ENCODE results near the gene USP10. TPM values are rescaled to one million over a fixed set of nuclear protein-coding genes. Genes with fewer than 3 reads are reported as not detected.

USP10 gene, protein sequence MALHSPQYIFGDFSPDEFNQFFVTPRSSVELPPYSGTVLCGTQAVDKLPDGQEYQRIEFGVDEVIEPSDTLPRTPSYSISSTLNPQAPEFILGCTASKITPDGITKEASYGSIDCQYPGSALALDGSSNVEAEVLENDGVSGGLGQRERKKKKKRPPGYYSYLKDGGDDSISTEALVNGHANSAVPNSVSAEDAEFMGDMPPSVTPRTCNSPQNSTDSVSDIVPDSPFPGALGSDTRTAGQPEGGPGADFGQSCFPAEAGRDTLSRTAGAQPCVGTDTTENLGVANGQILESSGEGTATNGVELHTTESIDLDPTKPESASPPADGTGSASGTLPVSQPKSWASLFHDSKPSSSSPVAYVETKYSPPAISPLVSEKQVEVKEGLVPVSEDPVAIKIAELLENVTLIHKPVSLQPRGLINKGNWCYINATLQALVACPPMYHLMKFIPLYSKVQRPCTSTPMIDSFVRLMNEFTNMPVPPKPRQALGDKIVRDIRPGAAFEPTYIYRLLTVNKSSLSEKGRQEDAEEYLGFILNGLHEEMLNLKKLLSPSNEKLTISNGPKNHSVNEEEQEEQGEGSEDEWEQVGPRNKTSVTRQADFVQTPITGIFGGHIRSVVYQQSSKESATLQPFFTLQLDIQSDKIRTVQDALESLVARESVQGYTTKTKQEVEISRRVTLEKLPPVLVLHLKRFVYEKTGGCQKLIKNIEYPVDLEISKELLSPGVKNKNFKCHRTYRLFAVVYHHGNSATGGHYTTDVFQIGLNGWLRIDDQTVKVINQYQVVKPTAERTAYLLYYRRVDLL
- 33.6 and 37.6 TPM in 2 replicates for total RNA-seq

GRCh38 chr16:84699712-84700445 lies at the start of gene USP10:
TSS of gene USP10 (plus strand) at chr16:84700000. CDS start at chr16:84700091, 91 bp downstream.

GRCh38 chr16:84819644-84820304 lies 120.0 kb downstream of the USP10 start, which contains the start of gene CRISPLD2:
TSS of gene CRISPLD2 (plus strand) at chr16:84819985. CDS start at chr16:84838496, 18,511 bp downstream.

Other genes starting within 250 kb of the USP10 start
- gene MEAK7, start 195.3 kb upstream of the USP10 start, total RNA-seq, result 12.3 and 13.4 TPM in 2 replicates
- gene COTL1, start 81.9 kb upstream of the USP10 start, total RNA-seq, result 171 and 221 TPM in 2 replicates
- gene KLHL36, start 51.5 kb upstream of the USP10 start, total RNA-seq, result 38.6 and 39.7 TPM in 2 replicates
- gene CRISPLD2, start 120.0 kb downstream of the USP10 start, total RNA-seq, result 11.6 and 47.8 TPM in 2 replicates